ENCODE results near the gene TOE1.

GRCh38 chr1:45345014-45345413, 5.0 kb downstream of the TOE1 start:
- TF ChIP-seq POLR2A (IDR thresholded peaks at IDR 0.05) (no peak), CTCF (IDR thresholded peaks at IDR 0.05) (no peak), EP300 (IDR thresholded peaks at IDR 0.05) (no peak)
